H1 (cell line): ENCODE measurements around the gene ZNF705A.
"Not testable (repeated sequence)": the region's sequence is repeated elsewhere in the genome, so short reads cannot be mapped to it uniquely, and the experiment has no call there.

ENCODE experiments used
- CTCF ChIP-seq, 3 experiments: IDR thresholded peaks; 1 replicate in 2 of 3; 2 replicates in 1 of 3; pipeline versions ENCODE4 v1.5.1 to v1.6.1; 2011; ENCODE audit warnings: low read length in 3 of 3, mild to moderate bottlenecking in 3 of 3, inconsistent platforms in 2 of 3, low read depth in 1 of 3, moderate library complexity in 1 of 3; ENCODE audit not compliant: insufficient read depth in 1 of 3; ENCODE audit errors: control extremely low read depth in 1 of 3
- NRF1 ChIP-seq: IDR thresholded peaks from 2 replicates; pipeline ENCODE4 v1.6.1; 2011; ENCODE audit warnings: mild to moderate bottlenecking, low read depth, low read length, improper control_type of control experiment
- POLR2AphosphoS5 ChIP-seq: IDR thresholded peaks from 2 replicates; pipeline ENCODE4 v1.6.1; 2011; ENCODE audit warnings: low read depth, low read length
- SP4 ChIP-seq: IDR thresholded peaks from 2 replicates; pipeline ENCODE4 v1.6.1; 2012; ENCODE audit warnings: low read length, inconsistent platforms

- not testable (repeated sequence) for TF ChIP-seq POLR2AphosphoS5; CTCF (IDR thresholded peaks at IDR 0.05; ENCODE audit: control extremely low read depth in 1 of 3, insufficient read depth in 1 of 3, low read depth in 1 of 3, low read length in 3 of 3); SP4; NRF1
These were observed 62.0 kb downstream of the ZNF705A start for GRCh38 chr12:8218711-8219382.
